Fibroblast of lung (primary cell): ENCODE results near the gene UBAP1.
"Not testable (repeated sequence)": the region's sequence is repeated elsewhere in the genome, so short reads cannot be mapped to it uniquely, and the experiment has no call there.

ENCODE experiments used
- CTCF ChIP-seq, 2 donors: IDR thresholded peaks in 1 of 2; conservative IDR thresholded peaks in 1 of 2; 1 replicate in 1 of 2; 2 replicates in 1 of 2; pipeline ENCODE4 v1.5.1; 2011 to 2012; ENCODE audit warnings: low read length in 2 of 2, control low read depth in 1 of 2, inconsistent platforms in 1 of 2, low read depth in 1 of 2, mild to moderate bottlenecking in 1 of 2
- EZH2 ChIP-seq: IDR thresholded peaks from 2 replicates; pipeline ENCODE4 v1.5.1; 2012; ENCODE audit warnings: low read length, control low read depth, mild to moderate bottlenecking; ENCODE audit errors: missing control alignments

- not testable (repeated sequence) for TF ChIP-seq CTCF (conservative IDR thresholded peaks at IDR 0.05 in 1 of 2, IDR thresholded peaks at IDR 0.05 in 1 of 2; ENCODE audit: low read depth in 1 of 2, low read length in 2 of 2); EZH2
These were observed 94.7 kb downstream of the UBAP1 start for GRCh38 chr9:34273588-34273987.
